ENCODE data around the gene HTT.
"Not testable (repeated sequence)": the region's sequence is repeated elsewhere in the genome, so short reads cannot be mapped to it uniquely, and the experiment has no call there.

HTT gene

DNA sequence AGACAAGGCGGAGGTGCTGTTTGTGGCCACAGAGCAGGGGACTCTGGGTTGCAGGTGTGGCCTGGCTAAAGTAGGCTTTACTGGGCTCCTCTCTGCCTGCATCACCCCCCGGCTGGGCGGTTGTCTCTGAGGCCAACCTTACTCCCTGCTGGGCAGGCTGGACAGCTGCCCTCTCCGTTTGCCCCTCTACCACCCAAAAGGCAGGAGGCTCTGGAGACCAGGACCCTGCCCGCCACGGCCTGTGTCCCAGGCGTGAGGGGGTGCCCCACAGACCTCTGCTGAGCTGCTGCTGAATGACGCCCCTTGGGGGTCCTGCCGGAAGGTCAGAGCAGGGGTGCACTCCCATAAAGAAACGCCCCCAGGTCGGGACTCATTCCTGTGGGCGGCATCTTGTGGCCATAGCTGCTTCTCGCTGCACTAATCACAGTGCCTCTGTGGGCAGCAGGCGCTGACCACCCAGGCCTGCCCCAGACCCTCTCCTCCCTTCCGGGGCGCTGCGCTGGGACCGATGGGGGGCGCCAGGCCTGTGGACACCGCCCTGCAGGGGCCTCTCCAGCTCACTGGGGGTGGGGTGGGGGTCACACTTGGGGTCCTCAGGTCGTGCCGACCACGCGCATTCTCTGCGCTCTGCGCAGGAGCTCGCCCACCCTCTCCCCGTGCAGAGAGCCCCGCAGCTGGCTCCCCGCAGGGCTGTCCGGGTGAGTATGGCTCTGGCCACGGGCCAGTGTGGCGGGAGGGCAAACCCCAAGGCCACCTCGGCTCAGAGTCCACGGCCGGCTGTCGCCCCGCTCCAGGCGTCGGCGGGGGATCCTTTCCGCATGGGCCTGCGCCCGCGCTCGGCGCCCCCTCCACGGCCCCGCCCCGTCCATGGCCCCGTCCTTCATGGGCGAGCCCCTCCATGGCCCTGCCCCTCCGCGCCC, 1.1 kb upstream of the HTT start:
- no peaks in the 10 kb centered on the region for H3K36me3 ChIP-seq (ENCODE audit: control insufficient read depth, insufficient read depth, low read length)
- H3K9ac ChIP-seq (ENCODE audit: low read depth, low read length), result peak overlapping the region; percentile 73
- no peaks in the 10 kb centered on the region for H3K9me3 ChIP-seq (ENCODE audit: control insufficient read depth, insufficient read depth, low read length)
- peak overlapping the region; percentile 75 for H3K4me3 ChIP-seq (ENCODE audit: low read depth, low read length)
- H3K27me3 ChIP-seq (ENCODE audit: control insufficient read depth, insufficient read depth, low read length), result peaks cover 3% of the 10 kb centered on the region
- peaks cover 3% of the 10 kb centered on the region for H3K4me1 ChIP-seq (ENCODE audit: control insufficient read depth, insufficient read depth, low read length)

DNA sequence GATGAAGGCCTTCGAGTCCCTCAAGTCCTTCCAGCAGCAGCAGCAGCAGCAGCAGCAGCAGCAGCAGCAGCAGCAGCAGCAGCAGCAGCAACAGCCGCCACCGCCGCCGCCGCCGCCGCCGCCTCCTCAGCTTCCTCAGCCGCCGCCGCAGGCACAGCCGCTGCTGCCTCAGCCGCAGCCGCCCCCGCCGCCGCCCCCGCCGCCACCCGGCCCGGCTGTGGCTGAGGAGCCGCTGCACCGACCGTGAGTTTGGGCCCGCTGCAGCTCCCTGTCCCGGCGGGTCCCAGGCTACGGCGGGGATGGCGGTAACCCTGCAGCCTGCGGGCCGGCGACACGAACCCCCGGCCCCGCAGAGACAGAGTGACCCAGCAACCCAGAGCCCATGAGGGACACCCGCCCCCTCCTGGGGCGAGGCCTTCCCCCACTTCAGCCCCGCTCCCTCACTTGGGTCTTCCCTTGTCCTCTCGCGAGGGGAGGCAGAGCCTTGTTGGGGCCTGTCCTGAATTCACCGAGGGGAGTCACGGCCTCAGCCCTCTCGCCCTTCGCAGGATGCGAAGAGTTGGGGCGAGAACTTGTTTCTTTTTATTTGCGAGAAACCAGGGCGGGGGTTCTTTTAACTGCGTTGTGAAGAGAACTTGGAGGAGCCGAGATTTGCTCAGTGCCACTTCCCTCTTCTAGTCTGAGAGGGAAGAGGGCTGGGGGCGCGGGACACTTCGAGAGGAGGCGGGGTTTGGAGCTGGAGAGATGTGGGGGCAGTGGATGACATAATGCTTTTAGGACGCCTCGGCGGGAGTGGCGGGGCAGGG, 568 bp downstream of the HTT start:
- Histone ChIP-seq H3K36me3 (ENCODE audit: control insufficient read depth, insufficient read depth, low read length) (no peaks in the 10 kb centered on the region), H3K27me3 (ENCODE audit: control insufficient read depth, insufficient read depth, low read length) (peaks cover 3% of the 10 kb centered on the region), H3K9ac (ENCODE audit: low read depth, low read length) (peak overlapping the region; percentile 83), H3K4me3 (ENCODE audit: low read depth, low read length) (peak overlapping the region; percentile 95), H3K9me3 (ENCODE audit: control insufficient read depth, insufficient read depth, low read length) (no peaks in the 10 kb centered on the region), H3K4me1 (ENCODE audit: control insufficient read depth, insufficient read depth, low read length) (peaks cover 3% of the 10 kb centered on the region)

DNA sequence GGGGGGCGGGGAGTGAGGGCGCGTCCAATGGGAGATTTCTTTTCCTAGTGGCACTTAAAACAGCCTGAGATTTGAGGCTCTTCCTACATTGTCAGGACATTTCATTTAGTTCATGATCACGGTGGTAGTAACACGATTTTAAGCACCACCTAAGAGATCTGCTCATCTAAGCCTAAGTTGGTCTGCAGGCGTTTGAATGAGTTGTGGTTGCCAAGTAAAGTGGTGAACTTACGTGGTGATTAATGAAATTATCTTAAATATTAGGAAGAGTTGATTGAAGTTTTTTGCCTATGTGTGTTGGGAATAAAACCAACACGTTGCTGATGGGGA, 1.1 kb downstream of the HTT start:
- H3K4me3 ChIP-seq (ENCODE audit: low read depth, low read length), result peak overlapping the region; percentile 91
- no peaks in the 10 kb centered on the region for H3K9me3 ChIP-seq (ENCODE audit: control insufficient read depth, insufficient read depth, low read length)
- peaks cover 3% of the 10 kb centered on the region for H3K27me3 ChIP-seq (ENCODE audit: control insufficient read depth, insufficient read depth, low read length)
- no peaks in the 10 kb centered on the region for H3K36me3 ChIP-seq (ENCODE audit: control insufficient read depth, insufficient read depth, low read length)
- H3K9ac ChIP-seq (ENCODE audit: low read depth, low read length), result peak overlapping the region; percentile 50
- H3K4me1 ChIP-seq (ENCODE audit: control insufficient read depth, insufficient read depth, low read length), result peaks cover 3% of the 10 kb centered on the region

DNA sequence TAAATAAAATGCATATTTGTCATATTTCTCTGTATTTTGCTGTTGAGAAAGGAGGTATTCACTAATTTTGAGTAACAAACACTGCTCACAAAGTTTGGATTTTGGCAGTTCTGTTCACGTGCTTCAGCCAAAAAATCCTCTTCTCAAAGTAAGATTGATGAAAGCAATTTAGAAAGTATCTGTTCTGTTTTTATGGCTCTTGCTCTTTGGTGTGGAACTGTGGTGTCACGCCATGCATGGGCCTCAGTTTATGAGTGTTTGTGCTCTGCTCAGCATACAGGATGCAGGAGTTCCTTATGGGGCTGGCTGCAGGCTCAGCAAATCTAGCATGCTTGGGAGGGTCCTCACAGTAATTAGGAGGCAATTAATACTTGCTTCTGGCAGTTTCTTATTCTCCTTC, 3.3 kb downstream of the HTT start:
- Histone ChIP-seq H3K36me3 (ENCODE audit: control insufficient read depth, insufficient read depth, low read length) (no peaks in the 10 kb centered on the region), H3K4me1 (ENCODE audit: control insufficient read depth, insufficient read depth, low read length) (peaks cover 3% of the 10 kb centered on the region), H3K27me3 (ENCODE audit: control insufficient read depth, insufficient read depth, low read length) (peaks cover 2% of the 10 kb centered on the region), H3K4me3 (ENCODE audit: low read depth, low read length) (no peak overlapping the region), H3K9ac (ENCODE audit: low read depth, low read length) (no peak overlapping the region), H3K9me3 (ENCODE audit: control insufficient read depth, insufficient read depth, low read length) (no peaks in the 10 kb centered on the region)

DNA sequence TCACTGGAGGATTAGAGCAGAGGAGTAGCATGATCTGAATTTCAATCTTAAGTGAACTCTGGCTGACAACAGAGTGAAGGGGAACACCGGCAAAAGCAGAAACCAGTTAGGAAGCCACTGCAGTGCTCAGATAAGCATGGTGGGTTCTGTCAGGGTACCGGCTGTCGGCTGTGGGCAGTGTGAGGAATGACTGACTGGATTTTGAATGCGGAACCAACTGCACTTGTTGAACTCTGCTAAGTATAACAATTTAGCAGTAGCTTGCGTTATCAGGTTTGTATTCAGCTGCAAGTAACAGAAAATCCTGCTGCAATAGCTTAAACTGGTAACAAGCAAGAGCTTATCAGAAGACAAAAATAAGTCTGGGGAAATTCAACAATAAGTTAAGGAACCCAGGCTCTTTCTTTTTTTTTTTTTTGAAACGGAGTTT, 5.2 kb downstream of the HTT start:
- peaks cover 3% of the 10 kb centered on the region for H3K4me1 ChIP-seq (ENCODE audit: control insufficient read depth, insufficient read depth, low read length)
- no peak overlapping the region for H3K9ac ChIP-seq (ENCODE audit: low read depth, low read length)
- H3K27me3 ChIP-seq (ENCODE audit: control insufficient read depth, insufficient read depth, low read length), result no peaks in the 10 kb centered on the region
- no peak overlapping the region for H3K4me3 ChIP-seq (ENCODE audit: low read depth, low read length)
- no peaks in the 10 kb centered on the region for H3K9me3 ChIP-seq (ENCODE audit: control insufficient read depth, insufficient read depth, low read length)
- H3K36me3 ChIP-seq (ENCODE audit: control insufficient read depth, insufficient read depth, low read length), result no peaks in the 10 kb centered on the region

DNA sequence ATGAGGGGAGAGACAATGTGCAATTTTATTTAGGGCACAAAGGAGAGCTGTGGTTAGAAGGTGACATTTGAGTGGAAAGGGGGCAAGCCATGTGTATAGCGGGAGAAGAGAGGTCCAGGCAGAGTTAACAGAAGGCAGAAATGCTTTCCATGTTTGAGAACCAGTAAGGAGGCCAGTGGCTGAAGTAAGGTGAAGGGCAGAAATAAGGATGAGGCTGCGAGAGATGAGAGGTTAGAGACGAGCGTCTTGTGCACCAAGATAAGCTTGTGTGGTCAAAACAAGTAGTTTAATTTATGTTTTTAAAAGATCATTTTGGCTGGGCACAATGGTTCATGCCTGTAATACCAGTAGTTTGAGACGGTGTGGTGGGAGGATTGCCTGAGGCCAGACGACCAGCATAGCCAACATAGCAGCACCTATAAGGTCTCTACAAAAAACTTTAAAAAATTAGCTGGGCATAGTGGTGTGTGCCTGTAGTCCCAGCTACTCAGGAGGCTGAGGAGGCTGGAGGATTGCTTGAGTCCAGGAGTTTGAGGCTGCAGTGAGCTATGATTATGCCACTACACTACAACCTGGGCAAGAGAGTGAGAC, 8.5 kb downstream of the HTT start:
- Histone ChIP-seq H3K27me3 (ENCODE audit: control insufficient read depth, insufficient read depth, low read length) (no peaks in the 10 kb centered on the region), H3K9me3 (ENCODE audit: control insufficient read depth, insufficient read depth, low read length) (no peaks in the 10 kb centered on the region), H3K36me3 (ENCODE audit: control insufficient read depth, insufficient read depth, low read length) (peaks cover 2% of the 10 kb centered on the region), H3K4me3 (ENCODE audit: low read depth, low read length) (no peak overlapping the region), H3K9ac (ENCODE audit: low read depth, low read length) (no peak overlapping the region), H3K4me1 (ENCODE audit: control insufficient read depth, insufficient read depth, low read length) (no peaks in the 10 kb centered on the region)

DNA sequence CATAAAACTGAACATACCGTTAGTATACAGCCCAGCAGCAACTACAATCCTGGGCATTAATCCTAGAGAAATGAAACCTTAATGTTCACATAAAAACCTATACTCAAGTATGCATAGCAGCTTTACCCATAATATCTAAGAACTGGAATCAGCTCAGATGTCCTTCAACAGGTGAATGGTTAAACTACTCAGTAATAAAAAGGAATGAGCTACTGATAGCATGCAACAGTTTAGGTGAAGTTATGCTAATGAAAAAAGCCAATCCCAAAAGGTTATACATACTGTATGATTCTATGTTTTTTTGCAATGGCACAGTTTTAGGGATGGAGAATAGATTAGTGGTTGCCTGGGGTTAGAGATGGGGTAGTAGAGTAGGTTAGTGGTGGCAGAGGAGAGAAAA, 9.3 kb downstream of the HTT start:
- Histone ChIP-seq H3K9ac (ENCODE audit: low read depth, low read length) (no peak overlapping the region), H3K27me3 (ENCODE audit: control insufficient read depth, insufficient read depth, low read length) (no peaks in the 10 kb centered on the region), H3K36me3 (ENCODE audit: control insufficient read depth, insufficient read depth, low read length) (peaks cover 2% of the 10 kb centered on the region), H3K9me3 (ENCODE audit: control insufficient read depth, insufficient read depth, low read length) (no peaks in the 10 kb centered on the region), H3K4me1 (ENCODE audit: control insufficient read depth, insufficient read depth, low read length) (no peaks in the 10 kb centered on the region), H3K4me3 (ENCODE audit: low read depth, low read length) (no peak overlapping the region)

DNA sequence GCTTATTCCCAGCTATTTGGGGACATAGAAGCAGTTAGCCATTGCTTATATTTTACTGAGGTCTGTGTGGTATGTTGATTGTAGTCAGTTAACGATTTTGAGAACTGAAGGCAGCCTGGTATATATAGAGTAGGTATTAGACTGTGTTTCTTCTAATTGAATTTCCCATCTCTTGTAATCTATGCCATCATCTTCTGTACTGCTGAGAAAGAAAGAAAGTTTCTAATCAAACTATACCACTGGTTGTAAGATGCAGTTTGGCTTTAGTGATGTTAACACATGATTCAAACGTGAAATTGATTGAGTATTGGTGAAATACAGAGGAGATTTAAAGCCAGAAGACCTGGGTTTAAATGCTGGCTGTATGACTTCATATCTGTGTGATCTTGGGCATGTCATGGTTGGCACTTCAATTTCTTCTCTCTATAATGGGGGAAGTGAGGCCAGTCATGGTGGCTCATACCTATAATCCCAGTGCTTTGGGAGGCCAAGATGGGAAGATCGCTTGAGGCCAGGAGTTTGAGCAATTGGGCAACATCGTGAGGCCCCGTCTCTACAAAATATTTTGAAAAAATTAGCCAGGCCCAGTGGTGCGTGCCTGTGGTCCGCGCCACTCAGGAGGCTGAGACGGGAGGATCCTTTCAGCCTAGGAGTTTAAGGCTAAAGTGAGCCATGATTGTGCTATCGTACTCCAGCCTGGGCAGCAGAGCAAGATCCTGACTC, 11.6 kb downstream of the HTT start:
- Histone ChIP-seq H3K4me1 (ENCODE audit: control insufficient read depth, insufficient read depth, low read length) (no peaks in the 10 kb centered on the region), H3K9me3 (ENCODE audit: control insufficient read depth, insufficient read depth, low read length) (no peaks in the 10 kb centered on the region), H3K36me3 (ENCODE audit: control insufficient read depth, insufficient read depth, low read length) (peaks cover 2% of the 10 kb centered on the region), H3K4me3 (ENCODE audit: low read depth, low read length) (no peak overlapping the region), H3K27me3 (ENCODE audit: control insufficient read depth, insufficient read depth, low read length) (no peaks in the 10 kb centered on the region), H3K9ac (ENCODE audit: low read depth, low read length) (no peak overlapping the region)

DNA sequence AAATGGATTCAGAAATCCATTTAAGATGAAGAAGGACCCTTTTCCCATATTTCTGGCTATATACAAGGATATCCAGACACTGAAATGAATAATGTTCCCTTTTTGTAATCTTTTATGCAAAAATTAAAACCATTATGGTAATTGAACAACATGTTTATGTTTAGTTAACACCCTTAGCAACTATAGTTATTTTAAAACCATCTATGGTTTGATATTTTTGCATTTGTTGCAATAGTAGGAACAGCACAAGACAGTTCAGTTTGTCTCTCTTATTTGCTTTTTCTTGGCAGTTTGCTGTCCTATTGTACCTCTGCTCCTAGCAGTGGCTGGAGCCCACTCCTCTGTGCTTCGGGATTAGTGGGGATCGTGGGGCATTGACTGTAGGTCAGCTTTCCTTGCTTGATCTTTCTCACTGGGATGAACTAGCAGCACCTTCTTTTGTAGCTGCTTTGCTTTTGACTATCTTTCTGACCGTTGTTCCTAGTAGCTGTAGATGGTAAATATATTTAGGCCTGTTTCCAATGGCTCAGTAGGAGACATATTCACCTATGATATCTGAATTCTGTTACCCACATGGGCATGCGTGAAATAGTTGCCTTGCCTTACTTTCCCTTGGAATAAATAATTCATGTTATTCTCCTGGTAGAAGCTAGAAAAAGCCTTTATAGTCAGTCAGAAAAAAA, 12.8 kb downstream of the HTT start:
- no peaks in the 10 kb centered on the region for H3K9me3 ChIP-seq (ENCODE audit: control insufficient read depth, insufficient read depth, low read length)
- H3K36me3 ChIP-seq (ENCODE audit: control insufficient read depth, insufficient read depth, low read length), result peaks cover 2% of the 10 kb centered on the region
- no peak overlapping the region for H3K9ac ChIP-seq (ENCODE audit: low read depth, low read length)
- no peaks in the 10 kb centered on the region for H3K27me3 ChIP-seq (ENCODE audit: control insufficient read depth, insufficient read depth, low read length)
- no peaks in the 10 kb centered on the region for H3K4me1 ChIP-seq (ENCODE audit: control insufficient read depth, insufficient read depth, low read length)
- no peak overlapping the region for H3K4me3 ChIP-seq (ENCODE audit: low read depth, low read length)

DNA sequence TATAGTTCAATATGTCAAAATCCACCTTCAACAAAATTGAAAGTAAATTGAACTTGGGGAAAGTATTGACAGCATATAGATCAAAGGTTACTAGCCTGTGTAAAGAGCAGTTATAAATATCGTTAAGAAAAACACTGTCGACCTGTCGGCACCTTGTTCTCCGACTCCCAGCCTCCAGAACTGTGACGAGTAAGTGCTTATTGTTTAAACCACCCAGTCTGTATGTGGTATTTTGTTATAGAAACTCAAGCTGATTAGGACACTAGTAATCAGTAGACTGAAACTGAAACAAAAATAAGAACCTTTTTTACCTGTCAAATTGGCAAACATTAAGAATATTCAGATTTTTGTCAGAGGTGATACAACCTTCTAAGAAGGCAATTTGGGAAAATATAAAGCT, 17.0 kb downstream of the HTT start:
- Histone ChIP-seq H3K4me1 (ENCODE audit: control insufficient read depth, insufficient read depth, low read length) (no peaks in the 10 kb centered on the region), H3K9ac (ENCODE audit: low read depth, low read length) (no peak overlapping the region), H3K9me3 (ENCODE audit: control insufficient read depth, insufficient read depth, low read length) (no peaks in the 10 kb centered on the region), H3K27me3 (ENCODE audit: control insufficient read depth, insufficient read depth, low read length) (no peaks in the 10 kb centered on the region), H3K4me3 (ENCODE audit: low read depth, low read length) (no peak overlapping the region), H3K36me3 (ENCODE audit: control insufficient read depth, insufficient read depth, low read length) (peaks cover 7% of the 10 kb centered on the region)

DNA sequence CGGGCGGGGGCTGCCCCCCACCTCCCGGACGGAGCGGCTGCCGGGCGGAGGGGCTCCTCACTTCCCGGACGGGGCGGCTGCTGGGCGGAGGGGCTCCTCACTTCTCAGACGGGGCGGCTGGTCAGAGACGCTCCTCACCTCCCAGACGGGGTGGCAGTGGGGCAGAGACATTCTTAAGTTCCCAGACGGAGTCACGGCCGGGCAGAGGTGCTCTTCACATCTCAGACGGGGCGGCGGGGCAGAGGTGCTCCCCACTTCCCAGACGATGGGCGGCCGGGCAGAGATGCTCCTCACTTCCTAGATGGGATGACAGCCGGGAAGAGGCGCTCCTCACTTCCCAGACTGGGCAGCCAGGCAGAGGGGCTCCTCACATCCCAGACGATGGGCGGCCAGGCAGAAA, 20.2 kb downstream of the HTT start:
- H3K4me1 ChIP-seq (ENCODE audit: control insufficient read depth, insufficient read depth, low read length); H3K9ac ChIP-seq (ENCODE audit: low read depth, low read length); H3K27me3 ChIP-seq (ENCODE audit: control insufficient read depth, insufficient read depth, low read length); H3K9me3 ChIP-seq (ENCODE audit: control insufficient read depth, insufficient read depth, low read length); H3K4me3 ChIP-seq (ENCODE audit: low read depth, low read length): not testable (repeated sequence)
- peaks cover 12% of the 10 kb centered on the region for H3K36me3 ChIP-seq (ENCODE audit: control insufficient read depth, insufficient read depth, low read length)
